Fibroblast of the aortic adventitia (primary cell): Measurements from ENCODE around the gene TBX2. TPM values are rescaled to one million over a fixed set of nuclear protein-coding genes. Genes with fewer than 3 reads are reported as not detected.
A peak's percentile ranks its signal among the peaks of the same experiment; 100 is the strongest.

Experiments used
- DNase-seq: peaks from one replicate; pipeline ENCODE4 v3.0.0-alpha.2; 2010; ENCODE audit warnings: low read depth
- H3K4me3 ChIP-seq: 2 replicates; pipeline ENCODE4 v1.5.1; 2011; ENCODE audit warnings: low read depth, mild to moderate bottlenecking, control low read depth, low read length, moderate library complexity
- CTCF ChIP-seq: IDR thresholded peaks from 2 replicates; pipeline ENCODE4 v1.5.1; 2011; ENCODE audit warnings: mild to moderate bottlenecking, low read length, control low read depth, inconsistent platforms; ENCODE audit not compliant: insufficient read depth
- total RNA-seq: library from RNA; depleted of rRNA; stranded (reverse); fragments of >200 nt; gene quantifications from 2 replicates; pipeline ENCODE4 v1.2.3, GENCODE V29; 2012; ENCODE audit warnings: low replicate concordance

Gene TBX2
- 4.1 and 20.8 TPM in 2 replicates for total RNA-seq

DNA sequence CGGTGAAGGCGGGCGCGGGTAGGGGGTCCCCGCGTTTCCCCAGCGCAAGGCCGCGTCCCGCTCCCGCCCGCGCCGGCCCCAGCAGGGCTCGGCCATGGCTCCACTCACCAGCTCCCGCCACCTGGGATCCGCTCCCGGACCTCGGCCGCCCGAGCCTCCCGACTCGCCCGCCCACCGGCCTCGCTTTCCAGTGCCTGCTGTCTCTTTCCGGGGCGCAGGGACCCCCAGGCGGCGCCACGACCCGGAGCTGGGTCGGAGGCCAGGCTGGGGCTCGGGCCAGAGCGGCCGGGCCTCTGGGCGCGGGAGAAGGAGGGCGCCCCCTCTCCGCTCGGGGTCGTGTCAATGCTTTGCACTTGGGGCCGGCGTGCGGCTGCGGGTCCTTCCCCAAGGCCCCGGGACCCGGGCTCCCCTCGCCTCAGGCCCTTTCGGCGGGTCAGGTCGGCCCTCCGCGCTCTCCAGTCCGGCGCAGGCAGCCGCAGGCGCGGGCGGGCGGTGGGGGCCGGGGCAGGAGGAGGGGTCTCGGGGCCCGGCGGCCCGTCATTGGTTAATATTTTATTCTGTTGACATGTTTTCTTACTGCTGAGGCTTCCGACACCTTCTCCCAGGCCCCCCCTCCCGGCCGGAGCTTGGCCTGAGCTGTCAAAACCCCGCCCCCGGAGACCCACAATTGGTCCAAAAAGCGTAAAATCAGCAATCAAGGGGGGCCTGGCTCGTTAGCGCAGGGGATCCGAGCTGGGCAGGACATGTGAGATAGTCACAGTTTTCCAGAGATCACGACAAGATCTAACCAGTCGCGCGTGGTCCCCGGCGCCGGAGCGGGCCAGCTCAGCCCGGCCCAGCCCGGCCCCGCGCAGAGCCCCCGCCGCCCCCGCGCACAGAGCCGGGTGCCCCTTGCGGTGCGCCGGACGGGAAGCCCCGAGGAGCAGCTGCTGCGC lies at the start of gene TBX2:
TBX2 (plus strand) TSS at position 713 of the 935 bp plus-strand sequence. CDS start 334 bp downstream, outside the sequence.
- DNase-seq = peak; percentile 94
- H3K4me3 ChIP-seq = peak within 1 kb of the TSS; percentile 82

DNA sequence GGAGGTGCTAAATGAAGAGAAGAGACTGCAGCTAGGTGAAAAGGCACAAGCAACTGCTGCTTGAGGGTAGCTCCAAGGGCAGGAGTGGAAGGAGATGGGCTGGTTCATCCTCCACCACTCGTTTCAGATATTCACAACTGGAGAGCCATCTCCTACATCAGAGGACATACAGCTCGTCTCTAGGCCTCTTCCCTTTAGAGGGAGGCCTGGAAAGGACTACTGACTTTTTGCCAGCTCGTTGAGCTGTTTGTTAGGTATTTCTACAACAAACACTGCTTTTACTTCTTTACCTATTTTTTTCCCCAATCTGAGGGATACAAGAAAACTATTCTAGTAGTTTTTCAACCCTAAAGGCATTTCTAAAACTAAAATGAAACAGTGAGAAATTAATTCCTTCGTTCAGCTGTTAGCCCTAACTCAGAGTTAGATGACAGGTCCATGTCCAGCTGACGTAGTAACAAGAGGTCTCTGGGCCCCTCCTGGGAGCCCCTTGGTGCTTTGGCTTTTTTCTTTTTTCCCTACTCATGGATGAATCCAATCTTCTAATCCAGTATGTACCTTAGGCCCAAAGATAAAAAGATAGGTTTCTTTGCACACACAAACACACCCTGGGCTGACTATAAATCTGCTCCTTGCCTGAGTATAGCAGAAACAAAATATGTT lies 47.8 kb upstream of the TBX2 start:
- no peak overlapping the region for H3K4me3 ChIP-seq
- no peak for TF ChIP-seq CTCF
- no peak for DNase-seq

More for the DNA sequence above, at the start of gene TBX2:
- no peak for TF ChIP-seq CTCF

GRCh38 chr17:61352408-61352770 lies 47.3 kb upstream of the TBX2 start:
- no peak for DNase-seq
- TF ChIP-seq CTCF = no peak

DNA sequence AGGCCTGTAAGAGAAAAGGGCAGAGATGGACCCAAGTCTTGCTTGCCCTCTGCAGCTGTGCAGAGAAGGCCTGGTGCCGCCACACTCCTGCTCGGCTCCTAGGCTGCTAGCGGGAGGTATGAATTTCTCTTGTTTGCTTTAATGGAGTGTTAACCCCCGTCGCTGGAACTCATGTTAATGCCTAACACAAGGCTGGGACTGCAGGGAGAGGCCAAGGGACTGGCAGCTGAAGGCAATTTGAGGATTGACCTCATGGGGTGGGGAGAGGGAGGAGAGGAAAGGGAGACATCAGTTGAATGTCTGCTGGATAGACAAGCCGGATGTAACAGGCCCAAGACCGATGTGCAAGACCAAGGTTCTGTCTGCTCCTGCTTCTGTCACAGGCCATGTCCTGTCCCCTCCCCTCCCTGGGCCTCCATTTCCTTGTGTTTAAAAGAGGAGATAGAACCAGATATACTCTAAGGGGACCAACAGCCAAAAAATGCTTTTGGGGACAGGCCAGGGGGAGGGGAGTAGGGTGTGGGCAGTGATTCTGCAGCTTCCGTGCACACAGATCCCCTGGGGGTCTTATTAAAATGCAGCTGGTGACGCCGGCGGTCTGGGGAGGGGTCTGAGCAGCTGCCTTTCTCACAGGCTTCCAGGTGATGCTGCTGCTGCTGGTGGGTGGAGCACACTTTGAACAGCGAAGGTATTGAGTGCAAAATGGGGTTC lies 46.7 kb upstream of the TBX2 start:
- no peak overlapping the region for H3K4me3 ChIP-seq
- DNase-seq = no peak
- no peak for TF ChIP-seq CTCF

More at GRCh38 chr17:61352408-61352770, 47.3 kb upstream of the TBX2 start:
- no peak overlapping the region for H3K4me3 ChIP-seq

GRCh38 chr17:61353615-61354014 lies 46.0 kb upstream of the TBX2 start:
- no peak for DNase-seq
- H3K4me3 ChIP-seq = no peak overlapping the region
- no peak for TF ChIP-seq CTCF
